T-helper 22 cell (primary cell): Measurements from ENCODE around the gene PRSS38.
"Not testable (repeated sequence)": the region's sequence is repeated elsewhere in the genome, so short reads cannot be mapped to it uniquely, and the experiment has no call there.

ENCODE experiments used
- DNase-seq: peaks from one replicate; pipeline ENCODE4 v3.0.0-alpha.2; 2020; ENCODE audit warnings: low read depth

The PRSS38 gene

GRCh38 chr1:227846265-227846858 is 30.9 kb downstream of the PRSS38 start:
- no peak for DNase-seq

- DNase-seq = not testable (repeated sequence)
Measured at GRCh38 chr1:227847046-227847445, 31.6 kb downstream of the PRSS38 start.

- no peak for DNase-seq
Measured at GRCh38 chr1:227848430-227848932, 33.0 kb downstream of the PRSS38 start.

GRCh38 chr1:227849251-227849650 is 33.8 kb downstream of the PRSS38 start:
- DNase-seq = no peak

GRCh38 chr1:227854189-227854588 is 38.7 kb downstream of the PRSS38 start:
- no peak for DNase-seq

- no peak for DNase-seq
Measured at GRCh38 chr1:227855687-227856086, 40.2 kb downstream of the PRSS38 start.

- no peak for DNase-seq
Measured at GRCh38 chr1:227856147-227856858, 40.8 kb downstream of the PRSS38 start.

GRCh38 chr1:227864882-227865281 is 49.4 kb downstream of the PRSS38 start:
- no peak for DNase-seq

- DNase-seq = no peak
Measured at GRCh38 chr1:227869279-227869842, 53.9 kb downstream of the PRSS38 start.

- DNase-seq = no peak
Measured at GRCh38 chr1:227869851-227870305, 54.4 kb downstream of the PRSS38 start.

GRCh38 chr1:227870366-227870765 is 54.9 kb downstream of the PRSS38 start:
- DNase-seq = no peak

GRCh38 chr1:227871892-227872291 is 56.4 kb downstream of the PRSS38 start:
- not testable (repeated sequence) for DNase-seq

- not testable (repeated sequence) for DNase-seq
Measured at GRCh38 chr1:227877810-227878209, 62.3 kb downstream of the PRSS38 start.

- no peak for DNase-seq
Measured at GRCh38 chr1:227880342-227880924, 65.0 kb downstream of the PRSS38 start.

GRCh38 chr1:227883073-227883520 is 67.6 kb downstream of the PRSS38 start:
- DNase-seq = no peak

GRCh38 chr1:227883641-227884301 is 68.3 kb downstream of the PRSS38 start:
- no peak for DNase-seq

GRCh38 chr1:227884370-227885134 is 69.1 kb downstream of the PRSS38 start:
- DNase-seq = no peak

- DNase-seq = no peak
Measured at GRCh38 chr1:227885135-227885647, 69.7 kb downstream of the PRSS38 start.

GRCh38 chr1:227885648-227886502 is 70.4 kb downstream of the PRSS38 start:
- no peak for DNase-seq

- no peak for DNase-seq
Measured at GRCh38 chr1:227886503-227886961, 71.1 kb downstream of the PRSS38 start.
